ENCODE results near the gene CIDEB. TPM values are rescaled to one million over a fixed set of nuclear protein-coding genes. Genes with fewer than 3 reads are reported as not detected.

Gene CIDEB
- total RNA-seq, 1 experiment from 2014 or later: not detected

GRCh38 chr14:24269910-24270536, 37.8 kb downstream of the CIDEB start:
- no peak overlapping the region for H3K4me3 ChIP-seq
- H3K9me3 ChIP-seq (ENCODE audit: insufficient read depth, low read depth): no peaks in the 10 kb centered on the region
- H3K36me3 ChIP-seq (ENCODE audit: low read depth): no peaks in the 10 kb centered on the region
- H2AFZ ChIP-seq: no peak overlapping the region
- BruUV-seq (replicated peaks): no TSS peak
- peaks cover 20% of the 10 kb centered on the region for H3K4me1 ChIP-seq (replicated peaks; ENCODE audit: insufficient read depth)
- intact Hi-C loops (cut with micrococcal nuclease; ENCODE audit: unreplicated experiment): no loop called here
- no peak for DNase-seq
- TF ChIP-seq EZH2 (IDR thresholded peaks at IDR 0.05; ENCODE audit: low read depth): no peak
- TF ChIP-seq CTCF (conservative IDR thresholded peaks at IDR 0.05): no peak
- CTCF ChIA-PET: no interaction called here
- no peaks in the 10 kb centered on the region for H3K27me3 ChIP-seq (ENCODE audit: insufficient read depth, low read depth)
- H4K20me1 ChIP-seq (ENCODE audit: insufficient read depth): no peaks in the 10 kb centered on the region
- POLR2A ChIA-PET (ENCODE audit: unreplicated experiment): no interaction called here
- no peak overlapping the region for H3K4me2 ChIP-seq
- H3F3A ChIP-seq (ENCODE audit: insufficient read depth, low read depth): peaks cover 19% of the 10 kb centered on the region
- H3K27ac ChIP-seq: no peak overlapping the region
- H3K79me2 ChIP-seq (ENCODE audit: low read depth): no peaks in the 10 kb centered on the region
- no peaks in the 10 kb centered on the region for H3K9me2 ChIP-seq (ENCODE audit: insufficient read depth)

- H3K4me2 ChIP-seq: no peak overlapping the region
- intact Hi-C loops (cut with micrococcal nuclease; ENCODE audit: unreplicated experiment): no loop called here
- H3K79me2 ChIP-seq (ENCODE audit: low read depth): no peaks in the 10 kb centered on the region
- POLR2A ChIA-PET (ENCODE audit: unreplicated experiment): no interaction called here
- BruUV-seq (replicated peaks): no TSS peak
- no peak for TF ChIP-seq EZH2 (IDR thresholded peaks at IDR 0.05; ENCODE audit: low read depth)
- no peak for TF ChIP-seq CTCF (conservative IDR thresholded peaks at IDR 0.05)
- H3K4me1 ChIP-seq (replicated peaks; ENCODE audit: insufficient read depth): peaks cover 18% of the 10 kb centered on the region
- H3K36me3 ChIP-seq (ENCODE audit: low read depth): no peaks in the 10 kb centered on the region
- no peaks in the 10 kb centered on the region for H3K27me3 ChIP-seq (ENCODE audit: insufficient read depth, low read depth)
- CTCF ChIA-PET: no interaction called here
- DNase-seq: no peak
- no peaks in the 10 kb centered on the region for H3K9me2 ChIP-seq (ENCODE audit: insufficient read depth)
- no peak overlapping the region for H2AFZ ChIP-seq
- no peak overlapping the region for H3K27ac ChIP-seq
- no peaks in the 10 kb centered on the region for H4K20me1 ChIP-seq (ENCODE audit: insufficient read depth)
- no peaks in the 10 kb centered on the region for H3K9me3 ChIP-seq (ENCODE audit: insufficient read depth, low read depth)
- H3K4me3 ChIP-seq: no peak overlapping the region
- peaks cover 14% of the 10 kb centered on the region; the same call in 1 of the 2 replicates for H3F3A ChIP-seq (ENCODE audit: insufficient read depth, low read depth)
Observed at GRCh38 chr14:24269368-24269767, 38.4 kb downstream of the CIDEB start.

- H3K4me2 ChIP-seq: no peak overlapping the region
- POLR2A ChIA-PET (ENCODE audit: unreplicated experiment): no interaction called here
- intact Hi-C loops (cut with micrococcal nuclease; ENCODE audit: unreplicated experiment): no loop called here
- TF ChIP-seq EZH2 (IDR thresholded peaks at IDR 0.05; ENCODE audit: low read depth) (no peak), CTCF (conservative IDR thresholded peaks at IDR 0.05) (no peak)
- H3K27ac ChIP-seq: no peak overlapping the region
- BruUV-seq (replicated peaks): no TSS peak
- H3K9me3 ChIP-seq (ENCODE audit: insufficient read depth, low read depth): no peaks in the 10 kb centered on the region
- H3K79me2 ChIP-seq (ENCODE audit: low read depth): no peaks in the 10 kb centered on the region
- CTCF ChIA-PET: no interaction called here
- H4K20me1 ChIP-seq (ENCODE audit: insufficient read depth): no peaks in the 10 kb centered on the region
- H3K4me1 ChIP-seq (replicated peaks; ENCODE audit: insufficient read depth): peaks cover 8% of the 10 kb centered on the region
- no peak overlapping the region for H2AFZ ChIP-seq
- no peaks in the 10 kb centered on the region for H3K27me3 ChIP-seq (ENCODE audit: insufficient read depth, low read depth)
- no peak for DNase-seq
- H3F3A ChIP-seq (ENCODE audit: insufficient read depth, low read depth): 0 out of 2 replicates have a peak, but pooled peaks cover 5% of the 10 kb centered on the region
- H3K36me3 ChIP-seq (ENCODE audit: low read depth): no peaks in the 10 kb centered on the region
- H3K9me2 ChIP-seq (ENCODE audit: insufficient read depth): no peaks in the 10 kb centered on the region
- H3K4me3 ChIP-seq: no peak overlapping the region
Observed at GRCh38 chr14:24268225-24268624, 39.6 kb downstream of the CIDEB start.

Measured in PC-9 (cell line).